Measurements from ENCODE around the gene LPXN.

Gene LPXN

DNA sequence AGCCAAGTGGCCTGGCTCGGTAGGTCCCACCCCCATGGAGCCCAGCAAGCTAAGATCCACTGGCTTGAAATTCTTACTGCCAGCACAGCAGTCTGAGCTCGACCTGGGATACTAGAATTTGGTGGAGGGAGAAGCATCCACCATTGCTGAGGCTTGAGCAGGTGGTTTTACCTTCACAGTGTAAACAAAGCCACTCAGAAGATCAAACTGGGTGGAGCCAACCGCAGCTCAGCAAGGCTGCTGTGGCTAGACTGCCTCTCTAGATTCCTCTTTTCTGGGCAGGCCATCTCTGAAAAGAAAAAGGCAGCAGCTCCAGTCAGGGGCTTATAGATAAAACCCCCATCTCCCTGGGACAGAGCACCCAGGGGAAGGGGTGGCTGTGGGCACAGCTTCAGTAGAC, 45.4 kb downstream of the LPXN start:
- H3K36me3 ChIP-seq (ENCODE audit: control insufficient read depth, insufficient read depth, low read length), result peaks cover 17% of the 10 kb centered on the region
- no peak for DNase-seq (ENCODE audit: extremely low read depth, insufficient read length)
- TF ChIP-seq, protein P1, sequence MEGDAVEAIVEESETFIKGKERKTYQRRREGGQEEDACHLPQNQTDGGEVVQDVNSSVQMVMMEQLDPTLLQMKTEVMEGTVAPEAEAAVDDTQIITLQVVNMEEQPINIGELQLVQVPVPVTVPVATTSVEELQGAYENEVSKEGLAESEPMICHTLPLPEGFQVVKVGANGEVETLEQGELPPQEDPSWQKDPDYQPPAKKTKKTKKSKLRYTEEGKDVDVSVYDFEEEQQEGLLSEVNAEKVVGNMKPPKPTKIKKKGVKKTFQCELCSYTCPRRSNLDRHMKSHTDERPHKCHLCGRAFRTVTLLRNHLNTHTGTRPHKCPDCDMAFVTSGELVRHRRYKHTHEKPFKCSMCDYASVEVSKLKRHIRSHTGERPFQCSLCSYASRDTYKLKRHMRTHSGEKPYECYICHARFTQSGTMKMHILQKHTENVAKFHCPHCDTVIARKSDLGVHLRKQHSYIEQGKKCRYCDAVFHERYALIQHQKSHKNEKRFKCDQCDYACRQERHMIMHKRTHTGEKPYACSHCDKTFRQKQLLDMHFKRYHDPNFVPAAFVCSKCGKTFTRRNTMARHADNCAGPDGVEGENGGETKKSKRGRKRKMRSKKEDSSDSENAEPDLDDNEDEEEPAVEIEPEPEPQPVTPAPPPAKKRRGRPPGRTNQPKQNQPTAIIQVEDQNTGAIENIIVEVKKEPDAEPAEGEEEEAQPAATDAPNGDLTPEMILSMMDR (IDR thresholded peaks at IDR 0.05; ENCODE audit: insufficient read depth, low read length, poor library complexity, severe bottlenecking), result no peak
- no peaks in the 10 kb centered on the region for H3K27me3 ChIP-seq (replicated peaks; ENCODE audit: control insufficient read depth, insufficient read depth, low read length)
- H3K4me3 ChIP-seq (replicated peaks; ENCODE audit: low read depth, low read length), result no peak overlapping the region

GRCh38 chr11:58527429-58527828, 48.2 kb downstream of the LPXN start:
- TF ChIP-seq, protein P1 (IDR thresholded peaks at IDR 0.05; ENCODE audit: insufficient read depth, low read length, poor library complexity, severe bottlenecking), result no peak
- peaks cover 17% of the 10 kb centered on the region for H3K36me3 ChIP-seq (ENCODE audit: control insufficient read depth, insufficient read depth, low read length)
- H3K4me3 ChIP-seq (replicated peaks; ENCODE audit: low read depth, low read length), result no peak overlapping the region
- no peak for DNase-seq (ENCODE audit: extremely low read depth, insufficient read length)
- no peaks in the 10 kb centered on the region for H3K27me3 ChIP-seq (replicated peaks; ENCODE audit: control insufficient read depth, insufficient read depth, low read length)

- TF ChIP-seq, protein P1 (IDR thresholded peaks at IDR 0.05; ENCODE audit: insufficient read depth, low read length, poor library complexity, severe bottlenecking), result no peak
- no peaks in the 10 kb centered on the region for H3K27me3 ChIP-seq (replicated peaks; ENCODE audit: control insufficient read depth, insufficient read depth, low read length)
- peaks cover 15% of the 10 kb centered on the region for H3K36me3 ChIP-seq (ENCODE audit: control insufficient read depth, insufficient read depth, low read length)
- H3K4me3 ChIP-seq (replicated peaks; ENCODE audit: low read depth, low read length), result no peak overlapping the region
- DNase-seq (ENCODE audit: extremely low read depth, insufficient read length), result no peak
Observed at GRCh38 chr11:58526721-58527120, 48.9 kb downstream of the LPXN start.

DNA sequence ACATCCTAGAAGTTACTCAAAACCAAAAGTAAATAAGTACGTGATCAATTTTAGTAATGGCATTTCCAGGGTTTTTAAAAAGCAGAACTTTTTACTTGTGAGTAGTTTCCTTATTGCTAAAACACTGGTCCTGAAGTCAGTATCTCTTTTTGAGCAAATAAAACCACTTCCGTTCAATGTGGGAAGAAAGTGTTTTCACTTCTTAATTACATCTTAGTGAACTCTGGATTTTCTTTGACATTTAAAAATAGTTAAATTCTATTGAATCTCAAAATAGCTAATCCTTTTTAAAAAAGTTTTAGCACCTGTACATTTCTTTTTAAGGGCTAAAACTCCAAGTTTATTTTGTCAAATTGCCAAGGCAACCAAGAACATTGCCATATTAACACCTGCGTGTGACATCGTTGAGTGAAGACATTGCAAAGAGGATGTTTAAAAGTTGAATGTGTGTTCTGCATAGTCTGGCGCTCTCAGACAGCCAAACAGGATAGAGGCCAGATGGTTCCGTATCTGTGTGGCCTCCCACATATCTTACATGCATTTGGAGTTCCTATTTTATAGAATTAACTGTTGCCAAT, 50.5 kb downstream of the LPXN start:
- no peak overlapping the region for H3K4me3 ChIP-seq (replicated peaks; ENCODE audit: low read depth, low read length)
- DNase-seq (ENCODE audit: extremely low read depth, insufficient read length), result peak; percentile 84
- TF ChIP-seq, protein P1 (IDR thresholded peaks at IDR 0.05; ENCODE audit: insufficient read depth, low read length, poor library complexity, severe bottlenecking), result no peak

DNA sequence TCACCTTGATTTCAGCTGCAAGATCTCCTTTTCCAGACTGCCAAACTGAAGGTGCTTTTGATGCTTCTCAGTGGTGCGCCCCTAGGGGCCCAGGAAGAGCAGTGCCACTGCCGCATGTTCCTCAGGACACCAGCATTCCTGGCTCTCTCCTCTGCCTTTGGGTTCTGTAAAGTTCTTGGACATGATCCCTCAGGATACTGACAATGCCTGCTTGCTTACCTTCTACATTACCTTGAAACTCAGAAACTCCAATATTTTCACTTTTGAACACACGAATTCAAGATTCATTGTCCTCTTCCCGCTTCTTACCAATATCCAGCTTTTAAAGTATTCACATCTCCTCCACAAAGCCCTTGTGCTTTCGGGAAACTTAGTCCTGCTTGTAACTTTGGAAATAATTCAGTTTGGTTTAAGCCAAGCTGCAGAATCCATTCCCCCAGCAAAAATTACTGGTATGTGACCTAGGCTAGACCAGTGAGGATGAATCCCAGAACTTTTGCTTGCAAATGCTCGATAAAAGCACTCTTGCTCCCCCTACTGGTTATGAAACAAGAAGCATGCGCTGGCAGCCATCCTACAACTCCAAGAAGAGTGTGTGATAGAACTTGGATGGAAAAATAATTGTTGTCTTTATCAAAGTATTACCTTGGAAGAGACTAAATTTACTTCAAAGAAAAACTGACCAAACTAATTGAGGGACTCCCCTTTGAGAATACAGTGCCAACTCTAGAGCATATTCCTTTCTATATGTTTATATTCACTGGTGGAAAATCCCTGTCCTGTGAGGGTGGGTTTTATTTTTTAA, 51.2 kb downstream of the LPXN start:
- peaks cover 8% of the 10 kb centered on the region for H3K36me3 ChIP-seq (ENCODE audit: control insufficient read depth, insufficient read depth, low read length)
- DNase-seq (ENCODE audit: extremely low read depth, insufficient read length), result no peak
- H3K27me3 ChIP-seq (replicated peaks; ENCODE audit: control insufficient read depth, insufficient read depth, low read length), result no peaks in the 10 kb centered on the region
- no peak overlapping the region for H3K4me3 ChIP-seq (replicated peaks; ENCODE audit: low read depth, low read length)
- TF ChIP-seq, protein P1 (IDR thresholded peaks at IDR 0.05; ENCODE audit: insufficient read depth, low read length, poor library complexity, severe bottlenecking), result peak; percentile 76

More for the DNA sequence above, 50.5 kb downstream of the LPXN start:
- Histone ChIP-seq H3K36me3 (ENCODE audit: control insufficient read depth, insufficient read depth, low read length) (peaks cover 13% of the 10 kb centered on the region), H3K27me3 (replicated peaks; ENCODE audit: control insufficient read depth, insufficient read depth, low read length) (no peaks in the 10 kb centered on the region)
